Stimulated activated CD4-positive, alpha-beta T cell treated with anti-CD3 and anti-CD28 coated beads, Interleukin-2, amount 100 ng/mL, for 4 hours (primary cell): ENCODE measurements around the gene THAP8.
"Not testable (repeated sequence)": the region's sequence is repeated elsewhere in the genome, so short reads cannot be mapped to it uniquely, and the experiment has no call there.

Experiments
- DNase-seq: peaks from one replicate; pipeline ENCODE4 v3.0.0-alpha.2; 2020; ENCODE audit warnings: low read depth

Gene THAP8

DNA sequence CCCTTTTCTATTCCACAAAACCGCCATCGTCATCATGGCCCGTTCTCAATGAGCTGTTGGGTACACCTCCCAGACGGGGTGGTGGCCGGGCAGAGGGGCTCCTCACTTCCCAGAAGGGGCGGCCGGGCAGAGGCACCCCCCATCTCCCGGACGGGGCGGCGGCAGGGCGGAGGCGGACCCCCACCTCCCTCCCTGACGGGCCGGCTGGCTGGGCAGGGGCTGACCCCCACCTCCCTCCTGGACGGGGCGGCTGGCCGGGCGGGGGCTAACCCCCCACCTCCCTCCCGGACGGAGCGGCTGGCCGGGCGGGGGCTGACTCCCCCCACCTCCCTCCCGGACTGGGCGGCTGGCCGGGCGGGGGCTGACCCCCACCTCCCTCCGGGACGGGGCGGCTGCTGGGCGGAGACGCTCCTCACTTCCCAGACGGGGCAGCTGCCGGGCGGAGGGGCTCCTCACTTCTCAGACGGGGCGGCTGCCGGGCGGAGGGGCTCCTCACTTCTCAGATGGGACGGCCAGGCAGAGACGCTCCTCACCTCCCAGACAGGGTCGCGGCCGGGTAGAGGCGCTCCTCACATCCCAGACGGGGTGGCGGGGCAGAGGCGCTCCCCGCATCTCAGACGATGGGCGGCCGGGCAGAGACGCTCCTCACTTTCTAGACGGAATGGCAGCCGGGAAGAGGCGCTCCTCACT, 14.9 kb upstream of the THAP8 start:
- not testable (repeated sequence) for DNase-seq

DNA sequence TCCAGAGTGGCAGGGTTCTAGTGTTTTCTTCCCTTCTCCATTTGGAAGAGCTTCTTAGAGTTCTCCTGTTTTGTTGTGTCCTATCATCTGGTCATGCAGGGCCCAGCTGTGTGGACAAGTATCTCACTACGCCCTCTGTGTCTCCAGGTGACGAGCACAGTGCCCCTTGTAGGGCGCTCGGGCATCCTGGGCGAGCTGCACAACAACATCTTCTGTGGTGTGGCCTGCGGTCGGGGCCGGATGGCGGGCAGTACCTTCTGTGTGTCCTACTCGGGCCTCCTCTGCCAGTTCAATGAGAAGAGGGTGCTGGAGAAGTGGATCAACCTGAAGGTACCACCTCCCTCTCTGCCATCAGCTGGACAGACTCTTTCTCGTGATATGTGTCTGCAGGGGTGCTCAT, 13.6 kb upstream of the THAP8 start:
- DNase-seq = no peak

DNA sequence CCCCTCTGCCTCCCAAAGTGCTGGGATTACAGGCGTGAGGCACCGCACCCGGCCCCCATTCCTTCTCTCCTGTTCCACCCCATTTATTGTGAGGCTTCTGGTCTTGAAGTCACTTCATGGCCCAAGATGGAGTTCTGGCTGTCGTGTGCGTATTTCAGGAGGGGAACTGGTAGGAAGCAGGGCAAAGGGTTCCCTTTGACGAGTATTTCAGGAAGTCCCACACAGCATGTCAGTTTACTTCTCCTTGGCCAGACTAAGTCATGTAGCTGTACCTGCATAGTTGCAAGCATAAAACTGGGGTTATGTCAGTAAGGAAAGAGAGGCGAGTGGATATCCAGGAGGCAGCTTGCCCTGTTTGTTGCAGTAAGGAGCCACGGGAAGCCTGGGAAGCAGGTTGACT, 10.7 kb upstream of the THAP8 start:
- DNase-seq = no peak

DNA sequence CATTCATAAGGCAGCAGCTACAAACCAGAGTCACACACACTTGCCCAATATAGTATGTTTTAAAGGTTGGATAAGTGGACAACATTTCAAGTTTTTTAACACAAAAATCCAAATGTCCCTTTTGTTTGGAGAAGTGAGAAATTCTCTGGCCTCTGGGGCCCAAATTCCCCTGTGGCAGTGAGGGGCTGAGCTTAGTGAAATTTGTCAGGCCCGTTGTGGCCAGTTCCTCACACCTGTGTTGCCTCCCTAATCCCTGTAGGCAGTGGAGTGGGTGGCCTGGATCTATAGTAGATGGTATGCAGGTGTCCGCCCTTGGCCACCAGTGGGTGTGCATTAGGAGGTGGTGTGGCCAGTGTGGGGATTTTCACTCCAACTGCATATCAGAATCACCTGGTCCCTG, 7.3 kb upstream of the THAP8 start:
- no peak for DNase-seq

DNA sequence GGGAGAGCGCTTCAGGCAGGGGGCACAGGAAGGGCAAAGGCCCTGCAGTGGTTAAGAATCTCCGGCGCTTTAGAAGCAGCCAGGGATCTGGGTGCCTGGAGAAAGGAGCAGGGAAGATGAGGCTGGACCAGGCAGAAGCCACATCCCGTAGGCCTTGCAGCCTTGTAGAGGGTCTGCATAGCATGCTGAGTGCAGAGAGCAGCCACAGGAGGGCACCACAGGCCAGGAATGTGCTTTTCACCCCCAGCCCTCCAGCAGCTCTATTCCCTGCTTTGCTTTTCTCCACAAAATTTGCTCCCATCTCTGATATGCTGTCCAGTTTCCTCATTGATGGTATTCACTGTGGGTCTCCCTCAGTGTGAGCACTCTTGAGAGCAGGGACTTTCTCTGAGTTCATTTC, 6.3 kb upstream of the THAP8 start:
- DNase-seq = no peak

DNA sequence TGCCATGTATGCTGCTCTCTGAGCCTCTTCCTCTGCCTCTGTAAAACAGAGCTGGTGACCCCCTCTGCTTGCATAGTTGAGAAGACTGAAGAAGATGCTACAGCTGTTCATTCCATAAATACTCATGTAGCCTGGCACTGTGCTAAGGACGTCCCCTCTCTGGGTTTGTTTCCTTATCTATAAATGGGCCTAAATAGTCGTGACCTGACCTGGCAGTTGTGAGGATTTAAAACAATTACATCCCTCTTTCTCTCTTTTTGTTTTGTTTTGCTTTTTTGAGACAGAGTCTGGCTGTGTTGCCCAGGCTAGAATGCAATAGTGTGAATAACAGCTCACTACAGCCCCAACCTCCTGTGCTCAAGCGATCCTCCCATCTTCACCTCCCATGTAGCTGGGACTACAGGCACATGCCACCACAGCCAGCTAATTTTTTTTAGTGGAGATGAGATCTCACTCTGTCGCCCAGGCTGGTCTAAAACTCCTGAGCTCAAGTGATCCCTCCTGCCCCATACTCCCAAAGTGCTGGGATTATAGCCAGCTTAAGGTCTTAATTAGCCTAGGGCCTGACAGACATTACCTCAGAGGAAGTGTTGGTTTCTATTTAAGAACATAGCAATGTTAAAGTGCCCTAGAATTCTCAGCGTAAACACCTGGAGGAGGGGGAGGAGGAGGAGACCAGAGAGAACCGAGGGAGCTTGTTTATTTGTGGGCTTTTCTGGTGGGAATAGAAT, 5.3 kb upstream of the THAP8 start:
- no peak for DNase-seq

GRCh38 chr19:36058481-36059179, 4.5 kb upstream of the THAP8 start:
- no peak for DNase-seq

DNA sequence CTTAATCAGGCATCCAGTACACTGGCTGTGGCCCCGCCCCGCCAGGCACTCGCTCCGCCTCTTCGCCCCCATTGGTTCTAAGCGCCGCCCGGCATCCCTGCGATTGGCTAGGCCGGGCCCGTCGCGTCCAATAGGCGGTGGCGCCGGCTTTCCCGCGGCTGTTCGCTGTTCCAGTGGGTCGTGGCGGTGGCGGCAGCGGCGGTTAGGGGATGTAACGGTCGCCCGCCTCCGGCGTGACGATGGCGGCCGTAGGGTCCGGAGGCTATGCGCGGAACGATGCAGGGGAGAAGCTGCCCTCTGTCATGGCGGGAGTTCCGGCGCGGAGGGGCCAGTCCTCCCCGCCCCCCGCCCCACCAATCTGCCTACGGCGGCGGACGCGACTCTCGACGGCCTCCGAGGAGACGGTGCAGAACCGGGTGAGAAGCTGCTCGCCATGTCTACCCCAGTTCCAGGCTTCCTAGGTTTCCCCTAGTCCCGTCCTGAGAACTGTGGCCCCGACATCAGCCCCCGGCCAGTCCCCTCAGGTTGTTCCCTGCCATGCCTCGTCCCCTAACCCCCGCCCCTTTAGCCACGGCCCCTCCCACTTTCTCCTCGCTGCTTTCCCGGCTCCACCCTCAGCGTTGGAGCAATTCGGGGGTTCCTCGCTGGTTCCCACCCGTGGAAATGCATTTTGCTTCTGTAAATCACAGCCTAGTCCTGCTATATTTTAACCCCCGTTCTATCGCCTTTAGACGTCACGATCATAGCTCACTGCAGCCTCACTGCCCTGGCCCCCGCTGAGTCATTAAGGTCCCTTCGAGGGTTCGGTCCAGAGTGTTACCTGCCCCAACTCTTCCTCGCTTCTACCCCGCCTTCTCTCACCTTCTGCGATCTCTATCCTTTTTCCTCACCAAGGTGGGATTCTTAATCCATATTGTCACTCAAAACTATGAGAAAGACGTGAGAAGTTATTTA, 925 bp upstream of the THAP8 start, which contains the start of gene WDR62:
WDR62 (plus strand) TSS at position 165 of the 954 bp plus-strand sequence; CDS start at position 240, 75 bp downstream.
- DNase-seq = peak; percentile 92

DNA sequence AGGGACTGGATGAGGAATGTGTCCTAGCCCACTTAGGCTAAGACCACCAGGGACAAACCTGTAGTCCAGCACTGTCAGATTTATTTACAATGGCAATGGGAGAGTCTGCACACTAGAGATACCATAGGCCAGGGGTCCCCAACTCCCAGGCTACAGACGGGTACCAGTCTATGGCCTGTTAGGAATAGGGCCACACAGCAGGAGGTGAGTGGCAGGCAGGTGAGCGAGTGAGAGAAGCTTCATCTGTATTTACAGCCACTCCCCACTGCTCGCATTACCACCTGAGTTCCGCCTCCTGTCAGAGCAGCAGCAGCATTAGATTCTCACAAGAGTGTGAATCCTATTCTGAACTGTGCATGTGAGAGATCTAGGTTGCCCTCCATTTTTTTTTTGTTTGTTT, 2.4 kb downstream of the THAP8 start:
- no peak for DNase-seq

- no peak for DNase-seq
Observed at GRCh38 chr19:36051236-36051635, 2.8 kb downstream of the THAP8 start.

DNA sequence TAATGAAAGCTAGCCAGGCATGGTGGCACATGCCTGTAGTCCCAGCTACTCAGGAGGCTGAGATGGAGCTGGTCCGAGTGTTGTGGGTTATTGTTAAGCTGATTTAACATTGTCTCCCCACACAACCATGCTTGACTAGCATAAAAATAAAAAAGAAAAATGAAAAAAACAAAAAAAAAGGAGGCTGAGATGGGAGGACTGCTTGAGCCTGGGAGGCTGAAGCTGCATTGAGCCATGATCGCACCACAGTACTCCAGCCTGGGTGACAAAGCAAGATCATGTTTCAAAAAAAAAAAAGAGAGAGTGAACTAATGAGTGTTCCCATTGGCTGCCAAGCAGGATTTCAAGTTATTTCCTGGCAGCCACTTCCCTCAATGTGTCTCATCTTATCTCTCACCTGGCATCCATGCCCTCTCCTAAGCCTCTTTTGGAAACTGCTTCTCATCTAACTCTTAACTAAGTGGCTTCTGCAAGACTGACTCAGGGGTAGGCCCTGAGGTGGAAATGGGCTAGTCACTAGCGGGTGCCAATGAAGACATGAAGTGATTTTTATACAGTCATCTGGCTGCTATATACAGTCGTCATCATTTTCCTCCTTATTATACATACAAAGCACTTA, 4.9 kb downstream of the THAP8 start:
- no peak for DNase-seq

GRCh38 chr19:36047835-36048234, 6.2 kb downstream of the THAP8 start:
- DNase-seq = no peak

DNA sequence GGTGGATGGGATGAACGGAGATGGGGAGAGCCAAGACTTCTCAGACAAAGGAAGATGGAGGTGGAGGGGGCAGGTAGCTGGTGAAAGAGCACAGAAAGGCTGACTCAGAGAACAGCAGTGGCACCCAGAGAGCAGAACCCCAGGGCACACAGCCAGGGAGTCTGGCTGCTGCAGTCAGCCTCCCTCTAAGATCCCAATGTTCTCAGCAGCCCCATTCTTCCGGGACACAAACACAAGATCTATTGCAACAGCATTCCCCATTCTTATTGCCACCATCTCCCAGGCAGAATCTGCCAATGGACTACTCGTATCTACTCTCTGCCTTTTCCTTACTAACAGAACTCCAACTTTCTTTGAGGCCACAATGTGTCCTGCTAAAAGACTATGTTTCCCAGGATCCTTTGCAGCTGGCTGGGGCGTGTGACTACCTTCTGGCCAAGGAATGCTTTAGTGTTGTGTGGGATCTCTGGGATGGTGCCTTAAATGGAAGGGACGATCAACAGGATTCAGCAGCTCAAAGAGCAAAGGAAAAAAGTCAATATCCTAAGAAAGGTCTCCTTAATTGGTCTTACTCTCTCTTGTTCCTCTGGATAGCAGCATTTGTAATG, 7.5 kb downstream of the THAP8 start:
- no peak for DNase-seq

DNA sequence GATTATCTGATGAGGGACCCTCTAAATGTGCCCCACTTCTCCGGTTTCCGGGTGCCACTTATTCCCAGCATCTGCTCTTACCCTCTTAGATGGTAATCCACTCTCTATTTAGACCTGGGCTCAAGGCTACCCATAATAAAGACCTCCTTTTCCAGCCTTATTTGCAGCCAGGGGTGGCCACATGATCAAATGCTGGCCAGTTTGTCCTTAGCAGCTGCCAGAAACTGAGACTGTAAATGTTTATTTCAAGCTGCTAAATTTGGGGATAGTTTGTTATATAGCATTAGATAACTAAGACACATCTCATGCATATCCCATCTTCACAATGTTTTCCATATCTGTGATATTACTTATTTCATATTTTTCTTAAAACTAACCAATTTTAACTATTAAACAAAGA, 10.1 kb downstream of the THAP8 start:
- DNase-seq = no peak

GRCh38 chr19:36041831-36042230, 12.3 kb downstream of the THAP8 start:
- no peak for DNase-seq

- not testable (repeated sequence) for DNase-seq
Observed at GRCh38 chr19:36041092-36041491, 13.0 kb downstream of the THAP8 start.

DNA sequence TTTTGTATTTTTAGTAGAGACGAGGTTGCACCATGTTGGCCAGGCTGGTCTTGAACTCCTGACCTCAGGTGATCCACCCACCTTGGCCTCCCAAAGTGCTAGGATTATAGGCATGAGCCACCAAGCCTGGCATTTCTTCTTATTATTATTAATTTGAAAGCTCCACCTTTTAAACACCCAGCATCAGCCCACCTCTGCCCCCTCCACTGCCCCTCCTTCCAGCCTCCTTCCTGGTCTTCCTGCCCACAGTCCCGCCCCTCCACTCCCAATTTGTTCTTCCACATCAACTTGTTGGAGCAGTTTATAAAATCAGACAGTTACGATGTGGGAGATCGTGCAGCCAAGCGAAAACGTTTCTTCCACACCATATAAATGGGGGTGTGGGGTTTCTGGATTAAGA, 13.6 kb downstream of the THAP8 start:
- DNase-seq = no peak

- peak; percentile 41 for DNase-seq
Observed at GRCh38 chr19:36032251-36033104, 21.6 kb downstream of the THAP8 start, which contains the start of gene CLIP3. CLIP3 (minus strand) TSS chr19:36032873; CDS start chr19:36032357, 516 bp downstream.

DNA sequence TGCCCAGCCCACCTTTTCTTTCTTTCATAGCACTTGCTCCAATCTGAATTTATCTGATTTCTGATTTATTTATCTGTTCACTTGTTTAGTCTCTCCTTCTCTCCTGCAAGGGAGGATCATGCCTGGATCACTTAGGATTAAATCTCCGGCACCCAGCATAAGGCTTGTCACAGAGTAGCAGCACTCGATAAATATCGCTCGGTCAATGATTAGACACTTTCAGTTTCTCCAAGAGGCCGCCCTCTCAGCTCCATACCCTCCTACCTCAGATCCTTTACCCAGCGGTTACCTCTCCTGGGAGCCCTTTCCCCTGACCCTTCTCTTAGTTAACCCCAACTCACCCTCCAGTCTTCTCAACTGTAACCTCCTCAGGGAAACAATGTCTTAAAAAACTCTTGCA, 22.8 kb downstream of the THAP8 start:
- DNase-seq = no peak
